Measurements from ENCODE around the gene ZNF777. TPM values are rescaled to one million over a fixed set of nuclear protein-coding genes. Genes with fewer than 3 reads are reported as not detected.
"Not testable (repeated sequence)": the region's sequence is repeated elsewhere in the genome, so short reads cannot be mapped to it uniquely, and the experiment has no call there.

The ZNF777 gene
- total RNA-seq, 1 experiment from 2014 or later, result 9.9 TPM

DNA sequence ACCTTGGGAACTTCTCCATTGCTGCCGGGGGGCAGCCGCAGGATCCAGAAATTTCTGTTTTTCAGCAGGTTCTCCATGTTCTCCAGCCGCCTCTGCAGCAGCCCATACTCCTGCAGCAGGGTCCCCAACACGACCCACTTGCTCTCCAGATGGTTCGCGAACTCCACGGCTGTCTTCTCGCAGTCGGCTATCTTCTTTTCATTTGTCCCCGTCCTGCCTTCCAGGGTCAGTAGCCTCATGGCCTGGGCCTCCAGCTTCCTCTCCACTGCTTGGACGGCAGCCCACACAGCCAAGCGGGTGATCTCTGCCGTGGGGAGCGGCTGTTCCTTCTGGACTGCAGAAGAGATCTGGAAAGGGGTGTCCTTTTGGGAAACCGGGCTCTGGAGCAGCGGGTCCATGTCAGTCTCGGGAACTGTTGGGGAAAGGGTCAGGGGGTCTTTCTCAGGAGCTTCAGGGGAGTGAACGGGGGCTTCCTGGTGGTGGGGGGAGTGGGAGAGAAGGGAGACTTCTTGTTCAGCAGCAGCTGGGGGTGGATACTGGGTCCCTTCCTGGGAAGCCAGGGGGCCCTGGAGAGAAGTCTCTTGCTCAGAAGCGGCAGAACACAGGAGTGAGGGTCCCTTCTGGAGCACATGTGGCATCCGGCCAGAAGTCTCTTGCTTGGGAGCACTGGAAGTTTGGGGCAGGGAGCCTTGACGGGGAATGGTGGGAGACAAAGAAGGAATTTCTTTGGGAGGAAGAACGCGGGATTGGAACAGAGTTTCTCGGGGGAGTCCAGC lies 5.5 kb downstream of the ZNF777 start:
- no peak for DNase-seq (ENCODE audit: low read depth)

DNA sequence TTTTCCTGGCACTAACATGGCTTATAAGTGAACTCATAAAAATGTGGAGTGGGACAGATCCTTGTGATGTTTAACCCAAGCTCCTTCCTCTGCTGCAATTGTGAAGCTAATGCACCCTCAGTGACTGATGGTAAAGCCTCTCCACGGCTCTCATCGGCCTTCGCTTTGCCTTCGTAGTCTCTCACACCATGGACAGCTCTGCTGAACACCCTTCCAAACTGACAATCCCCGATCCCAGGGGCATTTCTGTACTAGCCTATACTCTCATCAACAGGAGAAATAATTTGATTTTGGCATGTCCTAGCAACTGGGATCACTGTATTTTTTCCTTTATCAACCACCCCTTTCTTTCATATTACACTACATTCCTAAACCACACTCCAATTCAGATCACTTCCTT lies 6.1 kb downstream of the ZNF777 start:
- DNase-seq (ENCODE audit: low read depth), result no peak

DNA sequence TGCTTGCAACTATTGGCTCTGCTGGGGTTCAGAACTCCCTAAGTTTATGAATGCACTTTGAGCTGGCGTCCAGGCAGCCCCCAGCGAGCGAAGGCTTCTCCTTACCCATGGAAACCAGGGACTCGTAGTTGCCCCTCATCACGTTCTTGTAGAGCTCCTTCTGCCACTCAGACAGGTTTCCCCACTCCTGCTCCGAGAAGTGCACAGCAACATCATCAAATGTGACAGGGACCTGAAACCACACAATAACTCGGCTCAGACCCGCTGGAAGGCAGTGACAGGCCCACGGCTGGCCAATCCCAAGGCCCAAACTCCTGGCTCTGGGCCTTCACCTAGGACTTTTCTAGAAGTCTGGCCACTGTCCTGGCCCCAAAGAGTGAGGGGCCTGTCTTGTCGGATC lies 6.9 kb downstream of the ZNF777 start:
- no peak for DNase-seq (ENCODE audit: low read depth)

DNA sequence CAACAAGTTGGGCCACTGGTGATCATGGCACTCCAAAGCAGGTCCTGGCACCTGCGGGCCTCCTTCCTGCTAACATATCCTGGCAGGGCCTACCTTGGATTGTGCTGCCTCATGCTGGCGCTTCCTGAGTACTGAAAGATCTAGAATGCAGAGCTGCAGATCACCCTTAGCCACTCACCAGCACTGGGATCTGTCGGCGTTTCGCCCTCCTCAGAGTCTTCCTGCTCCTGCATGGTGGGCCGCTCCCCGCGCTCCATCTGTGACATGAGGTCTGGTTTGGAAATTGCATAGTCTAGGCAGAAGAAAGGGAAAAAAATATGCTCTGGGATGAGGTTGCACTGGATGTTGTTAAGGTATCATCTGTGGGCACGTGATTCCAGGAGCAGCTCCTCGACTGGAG lies 10.0 kb downstream of the ZNF777 start:
- DNase-seq (ENCODE audit: low read depth), result no peak

DNA sequence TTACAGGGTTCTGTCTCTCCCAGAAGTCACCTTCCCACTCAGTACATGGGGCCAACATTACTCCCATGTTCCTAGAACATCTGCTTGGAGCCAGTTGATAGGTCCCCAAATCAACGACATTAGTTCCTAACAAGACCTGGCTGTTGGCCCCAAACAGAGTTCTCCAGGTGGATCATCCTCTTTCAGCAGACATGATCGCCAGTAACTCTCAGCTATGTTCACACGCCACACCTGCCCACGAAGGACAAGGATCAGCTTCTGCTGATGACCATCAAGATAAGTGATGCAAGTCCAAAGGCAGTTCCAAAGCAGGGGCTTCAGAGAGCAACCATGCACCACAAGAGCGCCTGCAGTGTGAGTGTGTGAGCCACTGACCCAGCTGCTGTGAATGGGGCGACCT lies 11.0 kb downstream of the ZNF777 start:
- DNase-seq (ENCODE audit: low read depth), result no peak

DNA sequence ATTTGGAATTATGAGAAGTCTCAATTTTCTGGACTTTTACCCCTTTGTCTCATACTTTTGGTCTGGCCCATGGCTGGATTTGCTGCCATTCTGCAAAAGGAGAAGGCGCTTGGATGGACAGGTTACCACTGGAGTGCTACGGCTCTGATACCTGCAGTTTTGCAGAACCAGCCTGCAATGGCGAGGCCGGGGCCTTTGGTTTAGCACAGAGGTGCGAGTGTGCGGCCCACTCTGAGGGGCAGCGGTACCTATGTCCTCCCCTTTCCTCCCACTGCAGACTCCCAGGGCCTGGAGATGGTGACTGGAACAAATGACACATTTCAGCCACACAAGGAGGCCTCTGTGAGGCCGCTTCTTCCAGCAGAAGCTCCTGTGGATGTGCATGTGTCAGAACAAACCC lies 11.9 kb downstream of the ZNF777 start:
- no peak for DNase-seq (ENCODE audit: low read depth)

DNA sequence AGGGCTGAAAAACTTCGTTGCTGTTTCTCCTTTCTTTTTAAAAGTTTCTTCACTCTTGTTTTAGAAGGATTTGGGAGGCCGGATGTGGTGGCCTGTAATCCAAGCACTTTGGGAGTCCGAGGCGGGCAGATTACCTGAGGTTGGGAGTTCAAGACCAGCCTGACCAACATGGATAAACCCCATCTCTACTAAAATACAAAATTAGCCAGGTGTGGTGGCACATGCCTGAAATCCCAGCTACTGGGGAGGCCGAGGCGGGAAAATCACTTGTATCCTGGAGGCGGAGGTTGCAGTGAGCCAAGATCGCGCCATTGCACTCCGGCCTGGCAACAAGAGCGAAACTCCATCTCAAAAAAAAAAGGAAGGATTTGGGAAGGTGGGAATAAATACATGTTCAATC lies 14.8 kb downstream of the ZNF777 start:
- not testable (repeated sequence) for DNase-seq (ENCODE audit: low read depth)

DNA sequence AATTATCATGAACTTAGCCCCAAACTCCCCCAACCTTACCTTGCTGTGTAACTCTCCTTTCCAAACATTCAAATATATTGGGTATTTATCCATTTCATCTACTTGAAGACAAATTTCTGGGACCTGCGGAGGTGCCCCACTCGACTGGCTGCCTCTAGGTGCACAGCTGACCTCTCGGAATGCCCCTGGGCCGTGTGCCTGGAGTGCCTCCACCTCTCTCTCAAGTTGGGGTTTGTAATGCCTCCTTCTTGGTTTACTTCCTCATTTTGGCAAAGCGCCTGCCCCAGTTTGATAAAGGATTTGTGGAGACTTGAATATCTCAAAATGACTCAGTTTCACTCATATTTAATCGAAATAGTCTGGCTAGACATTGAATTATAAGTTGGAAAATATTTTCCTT lies 16.6 kb downstream of the ZNF777 start:
- no peak for DNase-seq (ENCODE audit: low read depth)

DNA sequence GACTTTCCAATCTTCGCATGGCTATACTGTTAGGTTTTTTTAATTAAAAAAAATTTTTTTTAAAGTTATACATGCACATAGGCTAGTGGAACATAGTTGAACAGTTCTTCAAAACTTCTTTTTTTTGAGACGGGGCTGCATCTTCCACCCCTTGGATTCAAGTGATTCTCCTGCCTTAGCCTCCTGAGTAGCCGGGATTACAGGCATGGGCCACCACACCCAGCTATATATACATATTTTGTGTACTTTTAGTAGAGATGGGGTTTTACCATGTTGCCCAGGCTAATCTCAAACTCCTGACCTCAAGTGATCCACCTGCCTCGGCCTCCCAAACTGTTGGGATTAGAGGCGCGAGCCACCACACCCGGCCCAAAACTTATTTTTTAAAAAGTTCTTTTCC lies 17.3 kb downstream of the ZNF777 start:
- no peak for DNase-seq (ENCODE audit: low read depth)

DNA sequence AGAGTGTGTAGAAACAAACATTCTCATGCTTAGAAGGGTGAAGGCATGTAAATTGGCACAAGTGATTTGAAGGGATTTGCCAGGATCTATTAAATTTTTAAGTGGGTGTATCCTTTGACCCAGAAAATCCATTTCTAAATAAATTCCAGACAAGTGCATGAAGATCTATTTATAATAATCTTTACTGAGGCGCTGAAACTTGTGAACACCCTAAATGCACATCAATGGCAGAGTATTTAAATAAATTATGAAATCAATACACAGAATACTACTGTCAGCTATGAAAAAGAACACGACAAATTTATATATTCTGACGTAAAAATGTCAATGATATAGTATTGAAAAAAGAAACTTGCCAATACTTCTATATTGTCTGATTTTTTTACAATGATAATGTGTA lies 17.9 kb downstream of the ZNF777 start:
- no peak for DNase-seq (ENCODE audit: low read depth)

DNA sequence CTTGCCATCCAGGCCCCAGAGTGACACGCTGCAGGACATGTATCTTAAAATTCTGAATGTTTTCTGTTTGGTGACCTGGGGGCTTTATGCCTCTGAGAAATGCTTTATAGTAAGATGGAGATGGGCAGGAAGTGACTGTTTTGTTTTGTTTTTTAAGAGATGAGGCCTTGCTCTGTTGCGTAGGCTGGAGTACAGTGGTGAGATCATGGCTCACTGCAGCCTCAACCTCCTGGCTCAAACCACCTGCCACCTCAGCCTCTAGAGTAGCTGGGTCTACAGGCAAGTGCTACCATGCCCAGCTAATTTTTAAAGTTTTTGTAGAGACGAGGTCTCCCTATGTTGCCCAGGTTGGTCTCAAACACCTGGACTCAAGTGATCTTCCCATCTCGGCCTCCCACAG lies 20.6 kb downstream of the ZNF777 start:
- DNase-seq (ENCODE audit: low read depth), result no peak

DNA sequence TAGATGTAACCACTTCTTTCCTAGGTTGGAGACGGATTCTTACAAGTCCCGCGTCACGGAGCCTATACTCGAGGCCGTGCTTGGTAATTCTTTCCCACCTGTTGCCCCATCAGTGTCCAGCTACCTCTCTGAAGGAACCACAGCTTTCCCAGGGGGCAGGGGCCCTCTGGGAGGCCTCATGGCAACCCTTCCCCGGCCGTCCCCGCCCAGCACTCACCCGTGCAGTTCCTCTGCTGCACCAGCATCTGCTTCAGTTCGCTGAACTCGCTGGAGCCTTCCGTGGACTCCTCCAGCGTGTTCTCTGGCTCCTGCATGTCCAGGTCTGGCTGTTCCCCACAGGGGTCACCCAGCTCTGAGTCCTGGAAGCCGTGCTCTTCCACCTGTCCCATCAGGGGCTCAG lies 24.5 kb downstream of the ZNF777 start:
- no peak for DNase-seq (ENCODE audit: low read depth)

DNA sequence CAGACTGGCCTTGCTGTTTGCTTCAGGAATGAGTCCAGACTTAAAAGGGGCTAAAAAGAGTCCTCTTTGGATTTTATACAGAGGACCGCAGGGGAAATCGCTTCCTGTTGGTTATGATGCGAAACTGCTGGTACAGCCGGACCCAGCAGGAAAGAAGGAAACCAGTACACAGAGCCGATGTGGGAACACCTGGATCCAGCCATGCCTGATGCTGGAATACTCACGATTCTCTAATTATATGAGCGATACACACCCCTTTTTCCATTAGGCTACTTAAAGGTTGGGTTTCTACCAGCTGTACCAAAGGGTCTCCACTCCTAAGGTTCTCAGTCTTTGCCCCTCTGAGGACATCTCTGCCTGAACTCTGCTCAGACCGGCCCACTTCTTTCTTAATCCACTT lies 27.7 kb downstream of the ZNF777 start:
- DNase-seq (ENCODE audit: low read depth), result no peak

DNA sequence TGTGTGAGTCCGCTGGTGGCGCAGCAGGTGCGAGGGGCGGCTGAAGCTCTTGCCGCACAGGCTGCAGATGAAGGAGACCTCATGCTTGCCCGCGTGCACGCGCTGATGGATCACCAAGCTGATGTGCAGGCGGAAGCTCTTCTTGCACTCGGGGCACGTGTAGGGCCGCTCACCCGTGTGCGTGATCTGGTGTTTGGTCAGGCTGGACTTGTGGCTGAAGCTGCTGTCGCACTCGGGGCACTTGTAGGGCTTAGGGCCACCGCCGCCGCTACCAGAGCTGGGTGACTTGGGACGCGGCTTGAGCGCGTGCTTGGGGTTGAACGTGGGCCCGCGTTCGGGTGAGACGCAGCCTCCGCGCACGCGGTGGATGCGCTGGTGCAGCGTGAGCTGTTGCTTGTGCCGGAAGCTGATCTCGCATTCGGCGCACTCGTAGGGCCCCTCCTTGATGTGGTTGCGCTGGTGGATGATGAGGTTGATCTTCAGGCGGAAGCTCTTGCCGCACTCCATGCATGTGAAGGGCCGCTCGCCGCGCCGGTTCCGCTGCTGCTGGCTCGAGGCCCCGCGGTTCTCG lies 28.7 kb downstream of the ZNF777 start:
- DNase-seq (ENCODE audit: low read depth), result no peak

DNA sequence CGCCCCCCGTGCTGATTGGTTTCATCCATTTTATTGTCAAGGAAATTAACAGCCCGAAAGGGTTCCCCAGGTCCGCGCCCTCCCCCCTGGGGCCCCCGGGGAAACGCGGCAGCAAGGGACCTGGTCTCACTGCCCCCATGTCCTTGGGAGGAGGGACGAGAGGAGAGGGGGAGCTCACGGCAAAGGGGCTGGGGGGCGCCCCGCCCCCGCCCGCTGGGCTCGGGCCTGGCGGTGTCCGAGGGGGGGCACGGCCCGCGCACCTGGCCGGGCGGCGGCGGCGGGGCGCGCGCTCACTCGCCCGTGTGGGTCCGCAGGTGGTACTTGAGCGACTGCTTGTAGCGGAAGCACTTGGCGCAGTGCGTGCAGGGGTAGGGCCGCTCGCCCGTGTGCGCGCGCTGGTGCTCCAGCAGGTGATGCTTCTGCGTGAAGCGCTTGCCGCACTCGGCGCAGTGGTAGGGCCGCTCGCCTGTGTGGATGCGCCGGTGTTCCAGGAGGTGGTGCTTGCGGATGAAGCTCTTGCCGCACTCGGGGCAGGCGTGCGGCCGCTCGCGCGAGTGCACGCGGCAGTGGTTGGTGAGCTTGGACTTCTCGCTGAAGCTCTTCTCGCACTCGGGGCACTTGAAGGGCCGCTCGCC lies 29.3 kb downstream of the ZNF777 start:
- DNase-seq (ENCODE audit: low read depth), result no peak

DNA sequence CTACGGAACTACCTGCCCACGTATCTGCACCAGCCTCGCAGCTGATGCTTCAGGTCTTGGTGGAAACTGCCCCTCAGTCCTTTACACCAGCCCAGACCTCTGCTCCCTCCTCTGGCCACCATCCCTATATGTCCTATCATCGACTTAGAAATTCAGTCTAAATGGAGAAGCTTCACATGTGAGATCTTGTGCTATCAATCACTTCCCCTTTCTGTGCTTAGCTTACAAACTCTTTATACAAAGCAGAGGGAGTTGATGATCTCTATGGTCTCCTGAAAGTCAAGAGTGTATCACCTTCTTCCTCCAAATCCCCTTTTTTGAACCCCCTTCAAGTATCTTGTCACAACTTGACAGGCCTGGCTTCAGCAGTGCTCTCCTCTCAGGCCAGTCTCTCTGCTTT lies 30.7 kb downstream of the ZNF777 start:
- no peak for DNase-seq (ENCODE audit: low read depth)

DNA sequence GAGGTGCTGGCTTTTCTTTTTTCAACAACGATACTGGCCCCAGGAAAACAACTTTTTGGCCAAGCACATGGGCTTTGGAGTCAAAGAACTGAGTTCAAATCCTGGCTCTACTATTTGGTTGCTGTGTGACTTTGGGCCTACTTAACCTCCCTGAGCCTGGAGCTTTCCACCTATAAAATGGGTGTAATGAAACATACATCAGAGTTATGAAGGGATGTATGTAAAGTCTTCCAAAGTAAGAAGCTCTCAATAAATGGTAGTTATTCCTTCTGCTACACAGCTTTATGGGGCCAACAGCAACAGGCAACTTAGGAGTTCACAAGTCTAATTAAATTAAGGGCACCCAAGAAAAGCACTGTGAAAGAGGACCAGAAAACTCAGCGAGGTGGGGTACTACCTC lies 33.0 kb downstream of the ZNF777 start:
- no peak for DNase-seq (ENCODE audit: low read depth)

DNA sequence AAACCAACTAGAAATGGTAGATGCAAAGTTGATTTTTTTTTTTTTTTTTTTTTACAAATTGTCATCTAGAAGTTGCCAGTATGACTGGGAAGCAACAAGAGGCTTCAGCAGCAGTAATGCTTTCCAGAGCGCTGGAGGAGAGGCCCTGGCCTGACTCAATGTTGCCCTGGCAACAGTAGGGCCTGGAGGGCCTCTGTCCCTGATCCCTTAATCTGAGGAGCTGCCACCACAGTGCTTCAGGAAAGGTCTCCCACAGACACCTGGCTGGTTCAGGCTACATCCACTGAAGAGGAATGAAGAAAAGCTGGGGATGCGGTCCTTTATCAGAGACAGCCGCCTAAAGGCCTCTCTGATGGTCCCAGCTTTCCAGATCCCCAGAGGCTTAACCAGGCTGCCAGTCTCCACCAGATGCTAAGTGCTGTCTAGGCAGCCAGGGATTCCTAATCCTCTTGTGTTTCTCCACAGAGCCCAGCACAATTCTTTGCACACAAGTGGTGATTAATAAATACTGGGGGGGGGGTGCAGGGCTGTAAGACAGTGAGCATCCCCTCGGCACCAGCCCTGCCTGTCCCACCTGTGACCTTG lies 33.7 kb downstream of the ZNF777 start:
- peak; percentile 15 for DNase-seq (ENCODE audit: low read depth)

DNA sequence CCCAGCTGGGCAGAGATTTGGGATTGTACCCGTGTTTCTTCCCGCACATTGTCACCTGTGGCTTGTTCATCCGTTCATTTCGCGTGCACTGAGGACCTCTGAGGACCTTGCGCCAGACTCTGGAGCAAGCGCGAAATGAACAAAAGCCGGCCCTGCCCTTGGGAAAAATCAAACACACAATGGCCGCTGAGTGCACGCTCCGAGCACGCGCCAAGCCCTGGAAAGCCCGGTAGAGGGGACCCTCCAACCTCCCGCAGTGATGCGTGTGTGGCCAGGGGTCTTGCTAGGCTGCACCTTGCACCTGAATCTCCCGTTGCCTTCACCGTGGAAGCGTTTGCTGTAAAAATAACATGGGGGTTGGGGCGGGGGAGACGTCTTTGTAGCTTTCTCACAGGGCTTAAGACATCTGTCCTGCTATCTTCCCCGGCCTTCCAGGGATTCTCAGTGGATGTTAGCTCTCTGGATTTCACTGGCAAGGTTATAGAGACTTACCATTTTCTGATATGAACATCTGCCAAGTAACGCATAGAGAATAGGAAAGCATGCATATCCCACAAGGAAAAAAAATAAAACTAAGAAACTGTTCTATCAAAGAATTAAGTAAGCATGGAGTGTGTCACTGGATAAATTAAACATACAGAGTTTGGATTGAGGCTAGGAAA lies 37.3 kb downstream of the ZNF777 start:
- DNase-seq (ENCODE audit: low read depth), result no peak

DNA sequence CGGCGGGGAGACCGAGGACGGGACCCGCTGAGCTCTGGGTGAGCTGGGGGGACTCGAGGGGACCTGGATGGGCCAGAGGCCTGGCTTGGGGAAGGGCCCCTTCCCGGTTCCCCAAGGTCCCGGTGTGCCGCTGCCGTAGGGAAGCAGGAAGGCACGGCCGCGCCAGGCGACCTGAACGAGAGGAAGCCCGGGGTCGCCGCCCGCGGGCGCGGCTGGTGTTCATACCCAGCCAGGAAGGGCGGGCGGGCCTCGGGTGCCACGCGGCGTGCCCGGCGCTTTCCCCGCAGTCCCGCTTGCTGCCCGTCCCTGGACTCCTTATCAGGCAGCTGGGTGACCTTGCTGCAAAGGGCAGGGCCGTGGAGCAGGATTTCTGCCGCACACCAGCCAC lies 38.0 kb downstream of the ZNF777 start:
- DNase-seq (ENCODE audit: low read depth), result no peak

DNA sequence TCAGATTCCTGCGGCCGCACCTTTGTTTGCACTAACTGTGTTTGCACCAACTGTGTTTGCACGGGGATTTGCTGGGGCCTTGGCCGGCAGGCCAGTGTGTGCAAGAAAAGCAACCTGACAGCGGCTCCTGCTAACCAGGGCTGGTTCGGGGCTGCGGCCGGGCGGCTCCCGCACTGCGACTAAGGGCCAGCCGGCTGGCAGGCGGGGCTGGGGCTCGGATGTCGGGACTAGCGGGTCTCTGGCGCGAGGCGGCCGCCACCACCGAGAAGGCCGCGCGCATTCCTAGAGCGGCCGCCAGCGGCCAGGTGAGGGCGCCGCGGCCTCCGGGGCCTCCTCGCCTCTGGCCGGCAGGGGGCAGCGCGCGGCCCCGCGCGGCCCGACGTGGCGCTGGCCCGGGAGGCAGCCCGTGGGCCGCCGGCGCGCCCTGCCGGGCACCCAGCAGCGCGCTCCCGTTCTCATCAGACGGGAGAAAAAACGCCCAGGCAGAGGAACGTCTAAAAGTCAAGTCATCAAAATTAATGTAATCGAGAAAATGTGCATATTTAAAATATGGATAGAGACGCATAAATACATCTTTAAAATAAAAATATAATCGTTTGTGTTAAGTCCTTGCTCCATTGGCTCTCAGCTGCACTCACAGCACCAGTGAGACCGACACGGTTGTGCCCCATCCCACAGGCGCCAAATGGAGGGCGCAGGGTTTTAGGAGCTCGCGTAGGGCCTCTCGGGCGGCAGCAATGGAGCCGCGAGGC lies 38.5 kb downstream of the ZNF777 start:
- peak; percentile 25 for DNase-seq (ENCODE audit: low read depth)

DNA sequence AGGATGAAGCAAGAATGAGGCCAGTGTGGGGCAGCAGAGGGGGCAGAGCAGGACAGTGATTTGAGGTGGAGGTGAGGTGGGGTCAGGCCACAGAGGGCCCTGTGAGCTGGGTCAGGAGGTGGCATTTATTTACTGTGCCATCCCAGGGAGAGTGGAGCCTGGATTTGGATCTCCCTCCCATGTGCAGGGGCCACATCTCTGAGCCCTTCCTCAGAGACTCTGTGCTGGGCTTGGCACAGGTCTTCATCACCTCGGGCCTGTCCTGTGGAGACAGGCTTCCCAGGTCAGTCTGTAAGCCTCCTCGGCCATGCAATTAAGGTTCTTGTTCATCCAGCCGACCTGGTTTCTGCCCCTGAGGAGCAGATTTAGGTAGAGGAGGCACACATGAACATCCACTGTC lies 40.9 kb downstream of the ZNF777 start:
- no peak for DNase-seq (ENCODE audit: low read depth)
